SH-SY5Y (cell line): Measurements from ENCODE around the gene RPL10A.

ENCODE experiments used
- GATA2 ChIP-seq: IDR thresholded peaks from 2 replicates; pipeline ENCODE4 v1.6.1; 2011; ENCODE audit warnings: mild to moderate bottlenecking, low read depth, low read length
- GATA3 ChIP-seq: IDR thresholded peaks from 2 replicates; pipeline ENCODE4 v1.6.1; 2011; ENCODE audit warnings: low read depth, mild to moderate bottlenecking, low read length, moderate library complexity

GRCh38 chr6:35473075-35473849, 5.1 kb downstream of the RPL10A start:
- TF ChIP-seq GATA2 (no peak), GATA3 (no peak)
